Transverse colon (tissue), 4 donors: ENCODE measurements around the gene S1PR4. TPM values are rescaled to one million over a fixed set of nuclear protein-coding genes. Genes with fewer than 3 reads are reported as not detected.

Experiments
- DNase-seq: peaks from one replicate; pipeline ENCODE4 v3.0.0-alpha.2; 2019
- H3K27ac ChIP-seq, 4 donors: fragments of 200-600 bp; sonication (generic); 2 replicates each; pipeline ENCODE4 v1.5.1; 2016 to 2018; ENCODE audit warnings: inconsistent platforms in 4 of 4
- H3K27me3 ChIP-seq: fragments of 200-600 bp; sonication (generic); 2 replicates; pipeline ENCODE4 v1.5.1; 2017; ENCODE audit warnings: inconsistent platforms
- H3K36me3 ChIP-seq, 4 donors: fragments of 200-600 bp; sonication (generic); 2 replicates each; pipeline ENCODE4 v1.5.1; 2017 to 2019; ENCODE audit warnings: inconsistent platforms in 4 of 4
- H3K4me1 ChIP-seq, 4 donors: fragments of 200-600 bp; sonication (generic); 2 replicates each; pipeline ENCODE4 v1.5.1; 2017 to 2020; ENCODE audit warnings: inconsistent platforms in 4 of 4
- H3K4me3 ChIP-seq, 4 donors: fragments of 200-600 bp; sonication (generic); 1 replicate in 1 of 4; 2 replicates in 3 of 4; pipeline versions ENCODE4 v1.5.1 to v1.6.1; 2017 to 2019; ENCODE audit warnings: inconsistent platforms in 4 of 4
- H3K9me3 ChIP-seq, 2 donors: fragments of 200-600 bp; sonication (generic); 2 replicates each; pipeline ENCODE4 v1.5.1; 2017 to 2019; ENCODE audit warnings: inconsistent platforms in 2 of 2
- CTCF ChIP-seq, 5 experiments: fragments of 200-600 bp in 3 of 5; fragments of 450-650 bp in 2 of 5; sonication (generic) in 3 of 5; IDR thresholded peaks; 1 replicate in 2 of 5; 2 replicates in 3 of 5; pipeline ENCODE4 v1.5.1; 2016 to 2017; ENCODE audit warnings: antibody characterized with exemption in 5 of 5, inconsistent platforms in 3 of 5, mild to moderate bottlenecking in 2 of 5, moderate library complexity in 1 of 5
- EP300 ChIP-seq: sonication (generic); formaldehyde crosslinking; IDR thresholded peaks from one replicate; pipeline ENCODE4 v1.6.1; 2017; ENCODE audit warnings: antibody characterized with exemption, low read depth
- POLR2A ChIP-seq: fragments of 450-650 bp; IDR thresholded peaks from one replicate; pipeline ENCODE4 v1.6.1; 2016; ENCODE audit warnings: antibody characterized with exemption, mild to moderate bottlenecking, moderate library complexity
- POLR2AphosphoS5 ChIP-seq, 3 donors: sonication (generic); formaldehyde crosslinking; IDR thresholded peaks; one replicate each; pipeline ENCODE4 v1.6.1; 2016; ENCODE audit warnings: antibody characterized with exemption in 3 of 3
- WGBS, 2 donors: methylation state at CpG; one replicate each; pipeline ENCODE4 v1.1.5; 2018; ENCODE audit warnings: low coverage in 1 of 2; 5-methylcytosine and 5-hydroxymethylcytosine counted together
- in situ Hi-C, 4 donors: fragments of 200-750 bp; cut with MboI; loops; one replicate each; pipeline versions ENCODE4 v1.15.0 to v1.15.1; 2017; ENCODE audit warnings: low sequenced_read_pairs in 3 of 4, low pct_ligation_motif_present in 1 of 4, low pct_unique_long_range_greater_than_20kb in 1 of 4
- intact Hi-C: fragments of 100-400 bp; cut with DNase I; formaldehyde crosslinking; loops from one replicate; pipeline ENCODE4 v1.15.1; 2023; ENCODE audit warnings: low total_unique reads
- total RNA-seq, 4 donors: library from RNA; depleted of rRNA; stranded (reverse); fragments of >200 nt; gene quantifications; one replicate each; pipeline ENCODE4 v1.1.0, GENCODE V29; 2016

S1PR4 gene
- total RNA-seq, 4 donors from 2014 or later, result 0.68 to 14.6 (median 6.0) TPM; not detected in 1

- Histone ChIP-seq H3K27me3 (no peaks in the 10 kb centered on the region), H3K4me3 (no peak overlapping the region), H3K9me3 (no peaks in the 10 kb centered on the region), H3K4me1 (no peaks in the 10 kb centered on the region), H3K27ac (no peak overlapping the region), H3K36me3 (no peaks in the 10 kb centered on the region)
- intact Hi-C loops (no loop called here), in situ Hi-C loops (no loop called here)
- WGBS, 2 donors, result 59 to 75% methylated on average over 11 to 34 of the region's 35 CpGs
- no peak for TF ChIP-seq POLR2AphosphoS5 (IDR thresholded peaks at IDR 0.05)
- no peak for TF ChIP-seq EP300
- TF ChIP-seq POLR2A, result no peak
- no peak for TF ChIP-seq CTCF (IDR thresholded peaks at IDR 0.05)
- DNase-seq, result no peak
Measured at GRCh38 chr19:3149526-3150505, 28.8 kb upstream of the S1PR4 start.

- WGBS, 2 donors, result 80 to 87% methylated on average over 2 to 3 of the region's 5 CpGs
- Histone ChIP-seq H3K4me3 (no peak overlapping the region), H3K27ac (no peak overlapping the region), H3K36me3 (no peaks in the 10 kb centered on the region), H3K9me3 (no peaks in the 10 kb centered on the region), H3K27me3 (no peaks in the 10 kb centered on the region), H3K4me1 (no peaks in the 10 kb centered on the region)
- in situ Hi-C loops, result no loop called here
- TF ChIP-seq POLR2AphosphoS5 (IDR thresholded peaks at IDR 0.05) (no peak), EP300 (no peak), POLR2A (no peak), CTCF (IDR thresholded peaks at IDR 0.05) (no peak)
- intact Hi-C loops, result no loop called here
- no peak for DNase-seq
Measured at GRCh38 chr19:3150739-3151329, 27.7 kb upstream of the S1PR4 start.

- no peaks in the 10 kb centered on the region for H3K4me1 ChIP-seq
- H3K9me3 ChIP-seq, result no peaks in the 10 kb centered on the region
- H3K4me3 ChIP-seq, result no peak overlapping the region
- H3K27me3 ChIP-seq, result no peaks in the 10 kb centered on the region
- in situ Hi-C loops (no loop called here), intact Hi-C loops (no loop called here)
- no peaks in the 10 kb centered on the region for H3K36me3 ChIP-seq
- WGBS, 2 donors, result 49 to 86% methylated on average over 3 to 14 of the region's 14 CpGs
- TF ChIP-seq EP300 (no peak), POLR2A (no peak), CTCF (IDR thresholded peaks at IDR 0.05) (no peak), POLR2AphosphoS5 (IDR thresholded peaks at IDR 0.05) (no peak)
- no peak for DNase-seq
- H3K27ac ChIP-seq, result no peak overlapping the region
Measured at GRCh38 chr19:3151563-3152418, 26.8 kb upstream of the S1PR4 start.

GRCh38 chr19:3152419-3152780 is 26.2 kb upstream of the S1PR4 start:
- 90% methylated on average over 3 of the region's 3 CpGs; no CpG with 5 or more reads in 1 of the 2 donors for WGBS, 2 donors
- in situ Hi-C loops (no loop called here), intact Hi-C loops (no loop called here)

More at GRCh38 chr19:3152419-3152780, 26.2 kb upstream of the S1PR4 start:
- H3K9me3 ChIP-seq, result no peaks in the 10 kb centered on the region
- no peak overlapping the region for H3K4me3 ChIP-seq
- no peaks in the 10 kb centered on the region for H3K27me3 ChIP-seq
- H3K27ac ChIP-seq, result no peak overlapping the region
- H3K4me1 ChIP-seq, result no peaks in the 10 kb centered on the region
- H3K36me3 ChIP-seq, result no peaks in the 10 kb centered on the region
- TF ChIP-seq POLR2AphosphoS5 (IDR thresholded peaks at IDR 0.05) (no peak), CTCF (IDR thresholded peaks at IDR 0.05) (no peak), EP300 (no peak), POLR2A (no peak)
- no peak for DNase-seq
